Measurements from ENCODE around the gene SMPD2. TPM values are rescaled to one million over a fixed set of nuclear protein-coding genes. Genes with fewer than 3 reads are reported as not detected.
A peak's percentile ranks its signal among the peaks of the same experiment; 100 is the strongest.

The SMPD2 gene
- total and polyA plus RNA-seq, 9 of the 15 experiments (the other 6 are each of a cell fraction or from before 2014, with no cell fraction given), result 0.13 to 21.8 (median 18.3) TPM

GRCh38 chr6:109397020-109397419 lies 43.5 kb upstream of the SMPD2 start (continued):
- TF ChIP-seq ZNF318 (IDR thresholded peaks at IDR 0.05; ENCODE audit: borderline replicate concordance in 1 of 2, low read depth in 1 of 2) (no peak), MLLT1 (IDR thresholded peaks at IDR 0.05) (no peak), HMBOX1 (IDR thresholded peaks at IDR 0.05) (no peak), SMC3 (conservative IDR thresholded peaks at IDR 0.05; ENCODE audit: insufficient read depth, low read depth, low read length) (0 out of 2 replicates have a peak, but pooled peaks have one; percentile 31), HES1 (IDR thresholded peaks at IDR 0.05; ENCODE audit: low read depth) (no peak), CBX3 (IDR thresholded peaks at IDR 0.05; ENCODE audit: borderline replicate concordance in 1 of 2, low read length in 2 of 2) (no peak), KLF16 (IDR thresholded peaks at IDR 0.05) (no peak), ATF7 (IDR thresholded peaks at IDR 0.05) (peak; percentile 56), ZNF778 (CRISPR knock-in tag; IDR thresholded peaks at IDR 0.05) (no peak), TSC22D4 (tag; IDR thresholded peaks at IDR 0.05) (no peak), CEBPG (CRISPR knock-in tag; IDR thresholded peaks at IDR 0.05) (no peak), CEBPG (tag; conservative IDR thresholded peaks at IDR 0.05 in 1 of 2, IDR thresholded peaks at IDR 0.05 in 1 of 2) (no peak)
